ENCODE measurements around the gene ADAM33.

ADAM33 gene

GRCh38 chr20:3689978-3690377, 8.2 kb upstream of the ADAM33 start:
- DNase-seq (ENCODE audit: low spot score), result no peak

- peak; percentile 86 for DNase-seq (ENCODE audit: low spot score)
Measured at GRCh38 chr20:3687655-3688054, 5.8 kb upstream of the ADAM33 start.

DNA sequence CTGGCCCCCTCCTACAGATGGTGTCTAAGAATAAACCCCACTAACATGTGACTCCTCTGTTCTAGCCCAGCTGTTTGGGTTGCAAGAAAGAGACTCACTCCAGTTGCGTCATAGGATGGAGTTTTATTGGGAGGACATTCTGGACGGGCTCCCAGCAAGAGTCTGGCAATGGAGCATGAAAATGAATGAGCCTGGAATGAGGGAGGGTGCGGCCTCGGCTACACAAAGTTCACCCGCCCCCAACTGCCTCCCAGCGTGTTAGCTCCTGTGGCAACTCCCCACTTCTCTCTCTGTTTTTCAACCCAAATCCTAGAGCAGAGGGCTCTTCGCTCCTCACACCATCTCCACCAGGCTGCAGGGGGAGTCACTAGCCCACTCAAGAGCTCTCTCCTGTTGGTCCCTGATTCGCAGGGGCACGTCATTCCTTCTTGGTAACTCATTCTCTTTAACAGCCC, 5.1 kb upstream of the ADAM33 start:
- DNase-seq (ENCODE audit: low spot score), result no peak

- no peak for DNase-seq (ENCODE audit: low spot score)
Measured at GRCh38 chr20:3686421-3686820, 4.6 kb upstream of the ADAM33 start.

DNA sequence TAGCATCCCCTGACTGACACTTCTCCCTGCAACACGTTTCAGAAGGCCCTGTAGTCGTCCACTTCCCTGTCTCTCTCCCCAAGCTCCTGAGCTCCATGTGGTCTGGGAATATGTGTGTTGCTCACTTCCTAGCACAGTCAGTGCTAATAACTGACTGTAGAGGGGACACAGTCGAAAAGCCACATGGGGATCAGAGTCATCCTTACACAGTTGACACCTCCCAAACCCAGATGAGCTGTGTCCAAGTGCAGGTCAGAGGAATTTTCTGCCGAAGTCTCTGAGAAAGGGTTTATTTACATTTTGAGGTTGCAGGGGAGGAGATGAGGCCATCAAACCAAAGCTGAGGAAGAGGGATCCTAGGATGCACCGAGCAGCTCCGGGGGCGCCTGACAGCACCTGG, 3.5 kb upstream of the ADAM33 start:
- no peak for DNase-seq (ENCODE audit: low spot score)

GRCh38 chr20:3681352-3681930, 369 bp downstream of the ADAM33 start:
- no peak for DNase-seq (ENCODE audit: low spot score)

- DNase-seq (ENCODE audit: low spot score), result no peak
Measured at GRCh38 chr20:3680701-3681351, 984 bp downstream of the ADAM33 start.

GRCh38 chr20:3679749-3680700, 1.8 kb downstream of the ADAM33 start:
- no peak for DNase-seq (ENCODE audit: low spot score)

GRCh38 chr20:3678856-3679720, 2.7 kb downstream of the ADAM33 start:
- DNase-seq (ENCODE audit: low spot score), result no peak

DNA sequence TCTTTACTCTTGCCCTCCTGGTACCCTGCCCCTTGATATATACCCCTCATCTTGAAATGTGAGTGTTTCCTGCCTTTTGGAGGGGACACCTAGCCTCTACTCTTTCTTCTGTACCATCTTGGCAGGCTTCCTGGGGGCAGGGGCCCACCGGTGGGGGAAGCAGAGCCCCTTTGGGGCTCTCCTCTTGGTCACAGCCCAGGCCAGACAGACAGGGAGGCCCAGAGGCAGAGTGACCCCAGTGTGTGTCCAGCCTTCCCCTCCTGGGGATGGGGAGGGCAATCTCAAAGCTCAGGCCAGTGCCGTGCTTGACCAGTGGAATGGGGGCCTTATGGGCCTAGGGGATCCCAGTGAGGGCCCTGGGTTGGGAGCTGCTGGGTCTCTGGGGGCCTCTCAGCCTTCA, 3.6 kb downstream of the ADAM33 start:
- no peak for DNase-seq (ENCODE audit: low spot score)

GRCh38 chr20:3677733-3678132, 4.1 kb downstream of the ADAM33 start:
- DNase-seq (ENCODE audit: low spot score), result no peak

DNA sequence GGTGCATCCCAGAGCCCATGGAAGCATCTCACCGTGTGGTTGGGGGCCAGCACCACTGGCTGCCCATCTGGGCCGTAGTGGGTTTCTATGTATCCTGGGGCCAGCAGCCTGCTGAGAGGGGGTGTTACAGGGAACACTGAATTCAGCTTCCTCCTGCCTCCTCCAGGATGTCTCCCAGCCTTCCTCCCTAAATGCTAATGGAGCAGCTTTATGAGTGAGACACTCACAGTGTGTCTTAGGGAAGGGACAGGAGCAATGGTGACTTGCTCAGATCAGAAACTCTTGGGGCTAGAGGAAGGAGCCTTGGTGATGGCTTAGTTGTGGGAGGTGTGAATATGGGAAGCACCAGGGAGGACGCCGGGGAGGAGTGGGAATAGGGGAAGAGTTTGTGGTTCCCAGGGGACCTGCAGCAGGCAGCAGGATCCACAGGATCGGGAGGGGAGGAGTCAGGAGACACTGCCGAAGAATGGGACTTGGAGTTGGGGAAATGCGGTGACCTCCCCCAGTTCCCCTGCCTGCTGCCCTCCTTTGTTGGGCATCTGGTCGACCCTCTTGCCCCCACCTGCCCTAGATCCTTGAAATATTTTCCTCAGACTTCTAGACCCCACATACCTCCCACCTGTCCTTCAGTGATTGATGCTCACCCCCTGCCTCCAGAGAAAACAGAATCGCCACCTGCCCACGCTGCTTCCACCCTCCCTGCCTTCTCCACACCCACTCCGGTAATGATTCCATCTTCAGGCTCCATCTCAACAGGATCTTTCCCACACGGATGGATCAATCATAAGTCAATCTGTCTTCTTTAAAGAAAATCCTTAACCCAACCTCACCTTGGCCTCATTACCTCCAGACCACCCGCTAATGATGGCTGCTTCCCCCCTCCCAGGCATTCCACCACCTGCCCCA, 6.6 kb downstream of the ADAM33 start:
- no peak for DNase-seq (ENCODE audit: low spot score)

DNA sequence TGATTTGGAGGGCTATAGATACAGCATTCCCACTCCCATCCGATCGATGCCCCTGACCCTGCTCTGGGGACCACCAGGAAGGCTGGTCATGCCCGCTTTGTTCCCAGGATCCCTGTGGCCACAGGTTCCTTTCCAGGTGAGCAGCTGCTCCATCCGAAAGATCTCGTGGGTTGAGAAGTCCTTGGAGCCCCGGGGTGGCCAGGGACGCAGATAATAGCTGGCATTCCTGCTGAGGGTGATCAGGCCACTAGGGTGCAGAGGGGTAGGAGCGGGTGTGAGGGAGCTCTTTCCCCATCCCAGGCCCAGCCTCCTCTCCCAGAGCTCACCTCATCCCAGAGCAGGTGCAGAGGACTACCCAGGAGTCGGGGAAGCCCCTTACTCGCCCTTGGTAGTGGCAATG, 7.4 kb downstream of the ADAM33 start:
- DNase-seq (ENCODE audit: low spot score), result no peak

- DNase-seq (ENCODE audit: low spot score), result no peak
Measured at GRCh38 chr20:3673221-3674070, 8.4 kb downstream of the ADAM33 start.

GRCh38 chr20:3672547-3673171, 9.2 kb downstream of the ADAM33 start:
- no peak for DNase-seq (ENCODE audit: low spot score)

DNA sequence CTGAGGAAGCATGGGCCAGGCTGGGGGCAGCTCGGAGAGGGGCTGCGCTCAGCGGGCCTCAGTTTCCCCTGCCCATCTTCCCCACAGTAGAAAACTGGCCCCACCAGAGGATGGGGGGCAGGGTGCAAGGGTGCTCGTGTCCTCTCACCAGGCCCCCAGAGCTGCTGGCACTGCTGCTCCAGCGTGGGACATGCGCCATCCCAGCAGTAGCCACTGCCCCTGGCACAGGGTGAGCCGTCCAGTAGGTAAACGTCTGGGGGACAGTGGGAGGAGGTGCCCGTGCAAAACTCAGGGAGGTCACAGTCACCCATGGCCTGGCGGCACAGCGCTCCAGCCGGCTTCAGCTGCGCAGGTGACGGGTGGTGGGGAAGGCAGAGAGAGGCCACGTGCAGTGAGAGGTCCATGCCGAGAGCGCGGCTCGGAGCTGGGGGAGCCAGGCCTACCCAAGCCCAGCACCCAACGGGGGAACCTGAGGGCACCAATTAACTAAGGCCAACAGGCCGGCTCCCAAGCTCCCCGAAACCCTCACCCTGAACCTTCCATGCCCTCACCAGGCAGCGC, 9.7 kb downstream of the ADAM33 start:
- DNase-seq (ENCODE audit: low spot score), result no peak

- no peak for DNase-seq (ENCODE audit: low spot score)
Measured at GRCh38 chr20:3670945-3671344, 10.9 kb downstream of the ADAM33 start.

DNA sequence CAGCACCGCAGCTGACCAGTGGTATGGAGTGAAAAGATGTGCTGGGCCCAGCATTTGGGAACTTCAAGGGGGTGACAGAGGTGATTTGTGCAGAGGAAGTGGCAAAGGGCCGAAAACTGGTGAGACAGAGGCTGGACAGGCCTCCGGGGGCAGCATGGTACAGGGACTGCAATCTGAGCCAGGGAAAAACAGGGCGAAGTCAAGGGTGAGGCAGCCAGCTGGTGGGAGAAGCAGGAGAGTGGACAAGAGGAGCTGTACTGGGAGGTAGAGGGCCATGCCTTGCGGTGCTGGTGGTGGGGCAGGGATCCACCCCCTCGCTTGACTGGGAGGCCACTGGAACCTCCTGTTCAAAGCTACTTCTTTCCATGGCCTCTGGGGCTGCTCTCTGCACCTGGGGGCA, 11.3 kb downstream of the ADAM33 start:
- no peak for DNase-seq (ENCODE audit: low spot score)

DNA sequence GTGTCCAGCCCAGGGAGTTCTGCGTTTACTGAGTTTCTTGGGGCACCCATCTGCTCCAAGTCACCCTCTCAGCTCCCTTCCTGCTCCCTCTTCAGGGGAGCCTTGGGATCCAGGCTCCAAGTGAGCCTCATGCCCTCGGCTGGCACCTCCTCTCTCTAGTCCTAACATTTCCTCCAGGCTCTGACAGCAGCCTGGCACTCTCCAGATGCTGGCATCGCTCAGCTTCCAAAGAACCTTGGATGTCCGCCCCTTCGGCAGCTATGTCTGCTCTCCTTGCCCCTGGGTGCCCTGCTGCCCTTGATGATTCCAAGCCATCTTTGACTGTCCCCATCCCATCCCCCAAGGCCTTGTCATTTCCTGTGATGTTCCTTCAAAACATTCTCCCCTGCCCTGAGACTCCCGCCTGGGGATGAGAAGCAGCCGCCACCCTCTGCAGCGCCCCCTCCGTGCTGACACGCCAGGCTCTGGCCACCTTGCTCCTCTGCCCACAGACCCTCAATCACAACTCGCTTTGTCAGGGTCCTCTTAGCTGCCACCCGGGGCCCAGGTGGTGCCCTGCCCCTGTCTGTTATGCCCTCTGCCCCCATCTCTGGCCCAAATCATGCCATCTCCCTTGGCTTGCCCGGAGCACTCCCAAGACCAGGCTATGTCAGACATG, 12.0 kb downstream of the ADAM33 start:
- DNase-seq (ENCODE audit: low spot score), result no peak

Measured in HuH-7 (cell line).